Uterus (tissue), 4 donors: ENCODE measurements around the gene GALNT2. TPM values are rescaled to one million over a fixed set of nuclear protein-coding genes. Genes with fewer than 3 reads are reported as not detected.

Experiments
- DNase-seq, 2 donors: peaks; one replicate each; pipeline ENCODE4 v3.0.0-alpha.2; 2019 to 2020
- H3K27ac ChIP-seq, 2 donors: fragments of 200-600 bp; sonication (generic); 1 replicate in 1 of 2; 2 replicates in 1 of 2; pipeline ENCODE4 v1.5.1; 2016 to 2018
- H3K27me3 ChIP-seq, 2 donors: fragments of 200-600 bp; sonication (generic); one replicate each; pipeline ENCODE4 v1.5.1; 2018 to 2019; ENCODE audit warnings: control low read depth in 1 of 2
- H3K36me3 ChIP-seq, 2 donors: fragments of 200-600 bp; sonication (generic); one replicate each; pipeline ENCODE4 v1.5.1; 2019; ENCODE audit warnings: control low read depth in 1 of 2
- H3K4me1 ChIP-seq, 2 donors: fragments of 200-600 bp; sonication (generic); one replicate each; pipeline ENCODE4 v1.5.1; 2018 to 2019; ENCODE audit warnings: control low read depth in 1 of 2
- H3K4me3 ChIP-seq, 2 donors: fragments of 200-600 bp; sonication (generic); 1 replicate in 1 of 2; 2 replicates in 1 of 2; pipeline ENCODE4 v1.5.1; 2018 to 2019; ENCODE audit warnings: mild to moderate bottlenecking in 1 of 2
- H3K9me3 ChIP-seq, 2 donors: fragments of 200-600 bp; sonication (generic); one replicate each; pipeline ENCODE4 v1.5.1; 2019; ENCODE audit warnings: control low read depth in 1 of 2
- POLR2A ChIP-seq, 2 donors: fragments of 450-650 bp; IDR thresholded peaks; one replicate each; pipeline ENCODE4 v1.6.1; 2016; ENCODE audit warnings: antibody characterized with exemption in 2 of 2, mild to moderate bottlenecking in 1 of 2, moderate library complexity in 1 of 2
- intact Hi-C: fragments of 100-400 bp; cut with DNase I; formaldehyde crosslinking; loops from one replicate; pipeline ENCODE4 v1.15.1; 2023; ENCODE audit warnings: low total_unique reads
- total RNA-seq, 4 donors: library from RNA; depleted of rRNA in 3 of 4; stranded (reverse); fragments of >200 nt in 3 of 4; gene quantifications; one replicate each; pipeline versions ENCODE4 v1.1.0 to v1.2.4, GENCODE V29; 2014 to 2023
- TF ChIP-seq, protein P1 (sequence below), 4 experiments: fragments of 200-600 bp in 2 of 4; fragments of 450-650 bp in 2 of 4; sonication (generic) in 2 of 4; IDR thresholded peaks; one replicate each; pipeline ENCODE4 v1.5.1; 2016 to 2019; ENCODE audit warnings: antibody characterized with exemption in 4 of 4, mild to moderate bottlenecking in 2 of 4, moderate library complexity in 1 of 4
- donor health status: DM: yes; HTN: yes; CAD: no.

Gene GALNT2
- total RNA-seq, 4 donors from 2014 or later: 13.6 to 51.6 (median 39.6) TPM

GRCh38 chr1:230130172-230130944, 63.3 kb downstream of the GALNT2 start:
- no peak for TF ChIP-seq POLR2A (IDR thresholded peaks at IDR 0.05)
- TF ChIP-seq, protein P1, sequence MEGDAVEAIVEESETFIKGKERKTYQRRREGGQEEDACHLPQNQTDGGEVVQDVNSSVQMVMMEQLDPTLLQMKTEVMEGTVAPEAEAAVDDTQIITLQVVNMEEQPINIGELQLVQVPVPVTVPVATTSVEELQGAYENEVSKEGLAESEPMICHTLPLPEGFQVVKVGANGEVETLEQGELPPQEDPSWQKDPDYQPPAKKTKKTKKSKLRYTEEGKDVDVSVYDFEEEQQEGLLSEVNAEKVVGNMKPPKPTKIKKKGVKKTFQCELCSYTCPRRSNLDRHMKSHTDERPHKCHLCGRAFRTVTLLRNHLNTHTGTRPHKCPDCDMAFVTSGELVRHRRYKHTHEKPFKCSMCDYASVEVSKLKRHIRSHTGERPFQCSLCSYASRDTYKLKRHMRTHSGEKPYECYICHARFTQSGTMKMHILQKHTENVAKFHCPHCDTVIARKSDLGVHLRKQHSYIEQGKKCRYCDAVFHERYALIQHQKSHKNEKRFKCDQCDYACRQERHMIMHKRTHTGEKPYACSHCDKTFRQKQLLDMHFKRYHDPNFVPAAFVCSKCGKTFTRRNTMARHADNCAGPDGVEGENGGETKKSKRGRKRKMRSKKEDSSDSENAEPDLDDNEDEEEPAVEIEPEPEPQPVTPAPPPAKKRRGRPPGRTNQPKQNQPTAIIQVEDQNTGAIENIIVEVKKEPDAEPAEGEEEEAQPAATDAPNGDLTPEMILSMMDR (IDR thresholded peaks at IDR 0.05): no peak
- Histone ChIP-seq H3K9me3 (no peaks in the 10 kb centered on the region), H3K27ac (no peak overlapping the region), H3K4me3 (no peak overlapping the region), H3K36me3 (no peaks in the 10 kb centered on the region), H3K27me3 (no peaks in the 10 kb centered on the region), H3K4me1 (no peaks in the 10 kb centered on the region)
- no peak for DNase-seq
- intact Hi-C loops: no loop called here

DNA sequence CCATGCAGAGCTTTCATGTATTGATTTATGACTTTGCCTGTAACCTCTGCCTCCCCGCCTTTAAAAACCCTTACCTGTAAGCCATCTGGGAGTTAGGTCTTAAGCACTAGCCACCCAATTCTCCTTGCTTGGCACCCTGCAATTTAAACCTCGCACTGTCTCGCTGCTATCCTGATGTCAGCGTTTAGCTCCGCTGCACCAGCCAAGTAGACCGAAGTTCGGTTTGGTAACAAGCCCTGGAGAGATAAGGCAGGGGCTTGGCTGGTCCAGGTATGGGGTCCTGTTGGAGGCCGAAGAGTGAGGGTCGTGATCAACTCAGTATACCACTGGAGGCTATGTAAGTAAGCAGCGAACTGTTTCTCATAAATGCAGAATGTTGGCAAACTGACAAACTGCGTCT, 64.4 kb downstream of the GALNT2 start:
- Histone ChIP-seq H3K4me3 (no peak overlapping the region), H3K27me3 (no peaks in the 10 kb centered on the region), H3K36me3 (no peaks in the 10 kb centered on the region), H3K27ac (no peak overlapping the region), H3K9me3 (no peaks in the 10 kb centered on the region), H3K4me1 (no peaks in the 10 kb centered on the region)
- intact Hi-C loops: no loop called here
- no peak for TF ChIP-seq POLR2A (IDR thresholded peaks at IDR 0.05)
- TF ChIP-seq, protein P1 (IDR thresholded peaks at IDR 0.05): no peak
- DNase-seq: no peak

DNA sequence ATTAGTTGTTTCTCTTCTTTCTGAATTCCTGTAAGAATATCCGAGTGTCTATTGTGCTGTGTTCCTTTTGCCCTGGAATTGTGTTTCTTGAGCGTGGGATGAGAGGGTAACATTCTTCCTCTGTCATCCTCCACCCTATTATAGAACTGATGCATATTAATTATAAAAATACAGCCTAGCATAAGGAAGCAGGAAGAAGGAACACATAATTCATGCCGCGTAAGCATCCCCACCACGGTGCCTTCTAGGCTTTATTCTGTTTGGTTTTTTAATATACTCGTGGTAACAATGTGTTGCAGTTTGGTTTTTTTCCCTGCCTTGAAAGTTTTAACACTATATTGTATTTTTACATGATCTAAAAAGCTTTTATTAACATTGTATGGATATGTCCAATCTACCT, 65.7 kb downstream of the GALNT2 start:
- intact Hi-C loops: no loop called here
- H3K27ac ChIP-seq: no peak overlapping the region

GRCh38 chr1:230135726-230136125, 68.7 kb downstream of the GALNT2 start:
- TF ChIP-seq POLR2A (IDR thresholded peaks at IDR 0.05): no peak
- TF ChIP-seq, protein P1 (IDR thresholded peaks at IDR 0.05): no peak
- no peaks in the 10 kb centered on the region for H3K36me3 ChIP-seq
- no peak overlapping the region for H3K4me3 ChIP-seq
- intact Hi-C loops: no loop called here
- H3K27me3 ChIP-seq: no peaks in the 10 kb centered on the region
- no peak overlapping the region for H3K27ac ChIP-seq
- no peak for DNase-seq
- no peaks in the 10 kb centered on the region for H3K4me1 ChIP-seq
- no peaks in the 10 kb centered on the region for H3K9me3 ChIP-seq

More for the DNA sequence above, 65.7 kb downstream of the GALNT2 start:
- no peak for DNase-seq
- H3K4me3 ChIP-seq: no peak overlapping the region
- H3K36me3 ChIP-seq: no peaks in the 10 kb centered on the region
- no peaks in the 10 kb centered on the region for H3K9me3 ChIP-seq
- H3K4me1 ChIP-seq: no peaks in the 10 kb centered on the region
- no peak for TF ChIP-seq POLR2A (IDR thresholded peaks at IDR 0.05)
- TF ChIP-seq, protein P1 (IDR thresholded peaks at IDR 0.05): no peak
- H3K27me3 ChIP-seq: no peaks in the 10 kb centered on the region

DNA sequence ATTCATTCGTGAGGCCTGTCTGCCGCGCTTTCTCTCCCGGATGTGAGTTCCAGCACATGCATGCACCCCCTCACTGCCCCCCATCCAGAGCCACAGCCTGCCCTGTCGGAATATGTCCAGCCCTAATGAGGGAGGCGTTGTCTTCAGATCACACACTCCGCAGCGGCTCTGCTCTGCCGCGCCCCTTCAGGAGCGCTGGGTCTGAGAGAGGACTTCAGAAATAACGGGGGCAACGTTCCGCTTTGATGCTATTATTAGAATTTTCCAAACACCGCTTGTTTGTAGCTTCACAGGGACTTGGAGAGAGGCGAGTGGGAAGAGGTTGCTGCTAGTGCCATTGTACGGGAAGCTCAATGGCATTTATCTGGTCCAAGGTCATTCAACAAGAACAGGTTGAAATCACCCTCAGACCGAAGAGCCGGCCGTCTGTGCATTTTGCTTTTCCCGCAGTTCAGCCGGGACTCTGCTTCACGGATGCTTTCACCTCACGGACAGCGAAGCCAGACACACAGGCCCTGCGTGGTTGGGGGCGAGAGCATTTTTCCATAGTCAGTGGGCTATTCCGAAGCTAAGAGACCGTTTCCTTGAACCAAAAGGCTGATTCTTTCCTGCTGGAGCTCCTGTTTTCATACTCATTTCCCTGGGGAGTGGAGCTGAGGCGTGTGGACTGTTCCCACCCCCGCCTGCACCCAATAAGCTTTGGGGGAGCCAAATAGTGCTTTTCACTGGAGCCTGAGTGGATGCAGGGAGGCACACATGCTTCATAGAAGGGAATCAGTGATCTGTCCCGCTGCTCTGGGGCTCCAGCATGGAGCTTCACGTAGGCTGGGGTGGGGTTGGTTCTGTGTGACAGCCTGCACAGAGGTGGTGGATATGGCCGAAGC, 69.7 kb downstream of the GALNT2 start:
- H3K27ac ChIP-seq: no peak overlapping the region
- H3K36me3 ChIP-seq: no peaks in the 10 kb centered on the region
- intact Hi-C loops: no loop called here
- no peak for DNase-seq
- H3K9me3 ChIP-seq: no peaks in the 10 kb centered on the region
- TF ChIP-seq POLR2A (IDR thresholded peaks at IDR 0.05): no peak
- TF ChIP-seq, protein P1 (IDR thresholded peaks at IDR 0.05): no peak
- no peaks in the 10 kb centered on the region for H3K4me1 ChIP-seq
- no peaks in the 10 kb centered on the region for H3K27me3 ChIP-seq
- no peak overlapping the region for H3K4me3 ChIP-seq
